Measurements from ENCODE around the gene ZSCAN5B. TPM values are rescaled to one million over a fixed set of nuclear protein-coding genes. Genes with fewer than 3 reads are reported as not detected.

ZSCAN5B gene
- total RNA-seq, 1 experiment from 2014 or later, result not detected

DNA sequence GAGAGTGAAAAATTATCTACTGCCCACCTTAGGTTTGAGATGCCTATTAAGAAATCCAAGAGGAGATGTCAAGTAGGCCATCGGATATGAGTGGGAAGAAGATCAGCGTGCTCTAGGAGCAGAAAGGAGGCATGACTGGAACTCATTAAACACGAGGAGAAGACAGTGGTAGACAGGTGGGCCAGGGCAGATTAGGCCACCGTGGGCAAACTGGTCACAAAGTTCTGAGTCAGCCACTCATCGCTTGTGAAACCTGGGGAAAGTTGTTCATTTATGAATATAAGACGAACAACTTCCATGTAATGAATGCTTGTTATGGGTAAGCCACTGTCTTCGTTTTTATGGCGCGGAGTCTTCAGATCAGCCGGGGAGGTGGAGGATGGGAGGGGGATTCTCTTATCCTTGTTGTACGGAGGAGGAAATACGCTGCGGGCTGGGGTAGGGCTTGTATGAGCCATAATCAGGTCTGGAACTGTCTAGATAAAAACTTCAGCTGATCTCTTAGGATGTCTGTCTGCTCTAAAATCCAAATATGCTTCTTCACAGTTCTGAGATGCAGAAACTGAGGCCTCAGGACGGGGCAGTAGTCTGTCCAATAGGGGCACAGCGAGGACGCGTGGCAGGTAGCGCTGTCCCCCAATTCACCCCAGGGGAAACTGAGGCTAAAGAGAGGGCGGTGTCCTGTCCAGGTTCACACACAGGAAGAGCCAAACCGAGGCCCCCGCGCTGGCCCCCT is 57.6 kb downstream of the ZSCAN5B start:
- H3K4me3 Mint-ChIP-seq, result peak overlapping the region; percentile 79 to 85
- no peak overlapping the region for H3K23ac ChIP-seq (ENCODE audit: insufficient read length, low read depth, low read length)
- no peaks in the 10 kb centered on the region for H3K79me1 ChIP-seq (ENCODE audit: insufficient read depth, low read depth, low read length, poor library complexity, severe bottlenecking)
- DNase-seq, result no peak
- peaks cover 13% of the 10 kb centered on the region for H3K23me2 ChIP-seq (ENCODE audit: insufficient read length, low read depth, low read length, poor library complexity, severe bottlenecking)
- peak overlapping the region; percentile 5 for H3K9ac ChIP-seq (ENCODE audit: extremely low read depth, insufficient read length, low read length)
- H3K4me1 Mint-ChIP-seq, result peaks cover 34% of the 10 kb centered on the region in 2 experiments
- H3K18ac ChIP-seq (ENCODE audit: insufficient read length, low read depth, low read length), result peak overlapping the region; percentile 29
- no peak overlapping the region for H3K27ac ChIP-seq (ENCODE audit: insufficient read length, low read depth, low read length)
- no peaks in the 10 kb centered on the region for H3K36me3 Mint-ChIP-seq (ENCODE audit: insufficient read depth in 1 of 3, low read depth in 3 of 3)
- H2AK5ac ChIP-seq (ENCODE audit: insufficient read length, low read length), result no peak overlapping the region
- peak overlapping the region; percentile 88 for H3K4me2 ChIP-seq (ENCODE audit: insufficient read depth, insufficient read length, low read length)
- no peak overlapping the region for H3K4ac ChIP-seq (ENCODE audit: low read depth, low read length)
- H3K9me3 ChIP-seq (ENCODE audit: control insufficient read depth, low read depth, low read length), result no peaks in the 10 kb centered on the region
- H4K5ac ChIP-seq (ENCODE audit: insufficient read length, low read depth, low read length), result no peak overlapping the region
- no peak overlapping the region for H2BK20ac ChIP-seq (ENCODE audit: low read depth, low read length, poor library complexity, severe bottlenecking)
- H3K14ac ChIP-seq (ENCODE audit: insufficient read depth, low read length), result no peak overlapping the region
- H4K91ac ChIP-seq (ENCODE audit: insufficient read length, low read depth, low read length), result no peak overlapping the region
- H3T11ph ChIP-seq (ENCODE audit: low read length), result no peak overlapping the region
- no peak overlapping the region for H2BK15ac ChIP-seq (ENCODE audit: low read depth, low read length)
- H3K56ac ChIP-seq (ENCODE audit: insufficient read length, low read depth, low read length), result no peak overlapping the region
- peak overlapping the region; percentile 4 to 94 (median 21); a peak in 4 of 7 replicates for H3K27ac Mint-ChIP-seq
- no peak overlapping the region for H4K8ac ChIP-seq (replicated peaks; ENCODE audit: insufficient read length, low read depth, low read length)
- peaks cover 4% of the 10 kb centered on the region; the same call in 1 of the 2 replicates for H3K79me2 ChIP-seq (ENCODE audit: insufficient read depth, low read length)
- H2AFZ ChIP-seq (ENCODE audit: low read length), result no peak overlapping the region
- no peaks in the 10 kb centered on the region for H4K20me1 ChIP-seq (ENCODE audit: control insufficient read depth, insufficient read depth, insufficient read length)
- H3K27me3 Mint-ChIP-seq (ENCODE audit: low read depth), result no peaks in the 10 kb centered on the region
- H3K9me3 Mint-ChIP-seq, result 0 out of 5 replicates have a peak, but pooled peaks cover 0 to 2% of the 10 kb centered on the region in 2 experiments
- no peak overlapping the region for H2BK5ac ChIP-seq (ENCODE audit: insufficient read length, low read length)
- H3K27me3 ChIP-seq (ENCODE audit: insufficient read depth, low read length), result no peaks in the 10 kb centered on the region
- no peak overlapping the region for H2BK12ac ChIP-seq (ENCODE audit: insufficient read length, low read depth, low read length)
- H2BK120ac ChIP-seq (ENCODE audit: low read depth, low read length, poor library complexity, severe bottlenecking), result no peak overlapping the region
- H3K4me1 ChIP-seq (ENCODE audit: insufficient read depth, low read length), result peaks cover 7% of the 10 kb centered on the region; the same call in 1 of the 2 replicates
- WGBS (ENCODE audit: extremely low coverage, insufficient read length, low lambda C conversion rate), result no CpG with 5 or more reads among the region's 22 CpGs
- TF ChIP-seq, protein P1, sequence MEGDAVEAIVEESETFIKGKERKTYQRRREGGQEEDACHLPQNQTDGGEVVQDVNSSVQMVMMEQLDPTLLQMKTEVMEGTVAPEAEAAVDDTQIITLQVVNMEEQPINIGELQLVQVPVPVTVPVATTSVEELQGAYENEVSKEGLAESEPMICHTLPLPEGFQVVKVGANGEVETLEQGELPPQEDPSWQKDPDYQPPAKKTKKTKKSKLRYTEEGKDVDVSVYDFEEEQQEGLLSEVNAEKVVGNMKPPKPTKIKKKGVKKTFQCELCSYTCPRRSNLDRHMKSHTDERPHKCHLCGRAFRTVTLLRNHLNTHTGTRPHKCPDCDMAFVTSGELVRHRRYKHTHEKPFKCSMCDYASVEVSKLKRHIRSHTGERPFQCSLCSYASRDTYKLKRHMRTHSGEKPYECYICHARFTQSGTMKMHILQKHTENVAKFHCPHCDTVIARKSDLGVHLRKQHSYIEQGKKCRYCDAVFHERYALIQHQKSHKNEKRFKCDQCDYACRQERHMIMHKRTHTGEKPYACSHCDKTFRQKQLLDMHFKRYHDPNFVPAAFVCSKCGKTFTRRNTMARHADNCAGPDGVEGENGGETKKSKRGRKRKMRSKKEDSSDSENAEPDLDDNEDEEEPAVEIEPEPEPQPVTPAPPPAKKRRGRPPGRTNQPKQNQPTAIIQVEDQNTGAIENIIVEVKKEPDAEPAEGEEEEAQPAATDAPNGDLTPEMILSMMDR (conservative IDR thresholded peaks at IDR 0.05), result no peak

Other genes starting within 250 kb of the ZSCAN5B start
- not detected in 2 replicates for gene NLRP8, start 250.0 kb downstream of the ZSCAN5B start, total RNA-seq (2021)
- gene NLRP5, start 211.0 kb downstream of the ZSCAN5B start, total RNA-seq (2021), result not detected in 2 replicates
- 54.6 and 55.8 TPM in 2 replicates for gene ZNF787, start 76.5 kb downstream of the ZSCAN5B start, total RNA-seq (2021)
- 48.8 and 49.7 TPM in 2 replicates for gene ZNF444, start 56.5 kb downstream of the ZSCAN5B start, total RNA-seq (2021)
- gene GALP, start 21.8 kb downstream of the ZSCAN5B start, total RNA-seq (2021), result not detected in 2 replicates
- not detected in 2 replicates for gene ZSCAN5C, start 4.5 kb upstream of the ZSCAN5B start, total RNA-seq (2021)
- not detected in 2 replicates for gene EDDM13, start 75.0 kb upstream of the ZSCAN5B start, total RNA-seq (2021)
- 9.1 and 12.5 TPM in 2 replicates for gene ZSCAN5A, start 117.1 kb upstream of the ZSCAN5B start, total RNA-seq (2021)
- gene ZNF582, start 195.8 kb upstream of the ZSCAN5B start, total RNA-seq (2021), result 4.4 and 5.5 TPM in 2 replicates
- 2.2 and 3.3 TPM in 2 replicates for gene ZNF583, start 206.5 kb upstream of the ZSCAN5B start, total RNA-seq (2021)

Data from H9 (cell line).